H1 (cell line): Measurements from ENCODE around the gene FLT4. TPM values are rescaled to one million over a fixed set of nuclear protein-coding genes. Genes with fewer than 3 reads are reported as not detected.

Experiments
- CHD1 ChIP-seq: IDR thresholded peaks from 2 replicates; pipeline ENCODE4 v1.6.1; 2012; ENCODE audit warnings: low read depth, low read length, improper control_type of control experiment
- KDM1A ChIP-seq: fragments of 200-600, 300-600 bp; sonication (generic); IDR thresholded peaks from 2 replicates; pipeline ENCODE4 v1.7.1; 2016; ENCODE audit warnings: mild to moderate bottlenecking, low read length, borderline replicate concordance
- POLR2AphosphoS5 ChIP-seq: IDR thresholded peaks from 2 replicates; pipeline ENCODE4 v1.6.1; 2011; ENCODE audit warnings: low read depth, low read length
- POU5F1 ChIP-seq: IDR thresholded peaks from 2 replicates; pipeline ENCODE4 v1.6.1; 2011; ENCODE audit warnings: low read depth, mild to moderate bottlenecking, low read length, moderate library complexity
- SUZ12 ChIP-seq: fragments of 200-600 bp; sonication (generic); IDR thresholded peaks from 2 replicates; pipeline ENCODE4 v1.6.1; 2012; ENCODE audit warnings: mild to moderate bottlenecking, inconsistent platforms, low read length, moderate library complexity, mixed read lengths
- polyA plus RNA-seq, 7 experiments: library from polyadenylated mRNA; depleted of rRNA in 3 of 7; stranded (reverse) in 5 of 7; unstranded in 2 of 7; fragments of >200 nt in 5 of 7; fragments of 200-250 nt in 2 of 7; gene quantifications; 1 replicate in 5 of 7; 2 replicates in 1 of 7; 4 replicates in 1 of 7; pipeline versions ENCODE4 v1.2.1 to v1.2.3, GENCODE V29; 2011 to 2013; ENCODE audit warnings: missing spikeins in 2 of 7, mixed read lengths in 2 of 7
- total RNA-seq: library from RNA; stranded (reverse); fragmentation: NEBNext Ultra II Directional; extraction: Animal tissue kit (Norgen Biotek cat#: 25700); gene quantifications from 2 replicates; pipeline ENCODE4 v1.2.1, GENCODE V29; 2021

Gene FLT4
- total and polyA plus RNA-seq, 2 of the 8 experiments (the other 6 are each of a cell fraction or from before 2014, with no cell fraction given): 6.5 to 7.7 TPM

- TF ChIP-seq POLR2AphosphoS5 (no peak), SUZ12 (no peak), CHD1 (no peak), POU5F1 (no peak), KDM1A (no peak)
Observed at GRCh38 chr5:180609386-180609785, 40.0 kb downstream of the FLT4 start (continued).
